Measurements from ENCODE around the gene PLEKHN1.

PLEKHN1 gene

GRCh38 chr1:937521-937920, 28.8 kb upstream of the PLEKHN1 start:
- no peaks in the 10 kb centered on the region for H3K9me3 Mint-ChIP-seq
- DNase-seq, result no peak
- H3K36me3 Mint-ChIP-seq (ENCODE audit: low read depth), result no peaks in the 10 kb centered on the region
- H3K27me3 Mint-ChIP-seq (ENCODE audit: low read depth, poor library complexity), result peaks cover 63% of the 10 kb centered on the region
- H3K4me3 Mint-ChIP-seq, result no peak overlapping the region
- no peak overlapping the region for H3K27ac Mint-ChIP-seq
- TF ChIP-seq CTCF (IDR thresholded peaks at IDR 0.05), result no peak
- H3K4me1 Mint-ChIP-seq, result peaks cover 48% of the 10 kb centered on the region

- no peak overlapping the region for H3K27ac Mint-ChIP-seq
- no peak overlapping the region for H3K4me3 Mint-ChIP-seq
- peaks cover 60% of the 10 kb centered on the region for H3K27me3 Mint-ChIP-seq (ENCODE audit: low read depth, poor library complexity)
- no peak for TF ChIP-seq CTCF (IDR thresholded peaks at IDR 0.05)
- no peaks in the 10 kb centered on the region for H3K36me3 Mint-ChIP-seq (ENCODE audit: low read depth)
- H3K9me3 Mint-ChIP-seq, result no peaks in the 10 kb centered on the region
- H3K4me1 Mint-ChIP-seq, result peaks cover 42% of the 10 kb centered on the region
- no peak for DNase-seq
Measured at GRCh38 chr1:938088-938683, 28.1 kb upstream of the PLEKHN1 start.

GRCh38 chr1:938711-939489, 27.4 kb upstream of the PLEKHN1 start:
- Mint-ChIP-seq H3K4me1 (peaks cover 38% of the 10 kb centered on the region), H3K27ac (no peak overlapping the region), H3K36me3 (ENCODE audit: low read depth) (no peaks in the 10 kb centered on the region), H3K4me3 (no peak overlapping the region), H3K27me3 (ENCODE audit: low read depth, poor library complexity) (peaks cover 56% of the 10 kb centered on the region), H3K9me3 (no peaks in the 10 kb centered on the region)
- TF ChIP-seq CTCF (IDR thresholded peaks at IDR 0.05), result no peak
- no peak for DNase-seq

- TF ChIP-seq CTCF (IDR thresholded peaks at IDR 0.05), result no peak
- H3K4me3 Mint-ChIP-seq, result peak overlapping the region; percentile 13
- no peak overlapping the region for H3K27ac Mint-ChIP-seq
- H3K4me1 Mint-ChIP-seq, result peaks cover 45% of the 10 kb centered on the region
- H3K36me3 Mint-ChIP-seq (ENCODE audit: low read depth), result no peaks in the 10 kb centered on the region
- H3K9me3 Mint-ChIP-seq, result no peaks in the 10 kb centered on the region
- H3K27me3 Mint-ChIP-seq (ENCODE audit: low read depth, poor library complexity), result peaks cover 59% of the 10 kb centered on the region
- no peak for DNase-seq
Measured at GRCh38 chr1:939511-940106, 26.7 kb upstream of the PLEKHN1 start.

- H3K4me1 Mint-ChIP-seq, result peaks cover 46% of the 10 kb centered on the region
- no peak for TF ChIP-seq CTCF (IDR thresholded peaks at IDR 0.05)
- H3K27me3 Mint-ChIP-seq (ENCODE audit: low read depth, poor library complexity), result peaks cover 57% of the 10 kb centered on the region
- no peaks in the 10 kb centered on the region for H3K9me3 Mint-ChIP-seq
- peak overlapping the region; percentile 44 for H3K4me3 Mint-ChIP-seq
- peak; percentile 77 for DNase-seq
- H3K27ac Mint-ChIP-seq, result no peak overlapping the region
- peaks cover 5% of the 10 kb centered on the region for H3K36me3 Mint-ChIP-seq (ENCODE audit: low read depth)
Measured at GRCh38 chr1:940107-941014, 25.9 kb upstream of the PLEKHN1 start.

All from nephron progenitor cell (in vitro differentiated cells).